Muscle layer of colon (tissue), 2 donors: Measurements from ENCODE around the gene ACSM6.
"Not testable (repeated sequence)": the region's sequence is repeated elsewhere in the genome, so short reads cannot be mapped to it uniquely, and the experiment has no call there.

Experiments
- H3K27ac ChIP-seq: one replicate; pipeline ENCODE4 v1.7.0; 2013; ENCODE audit warnings: low read depth, mild to moderate bottlenecking, low read length, moderate library complexity
- H3K27me3 ChIP-seq, 2 donors: one replicate each; pipeline ENCODE4 v1.7.0; 2013; ENCODE audit warnings: low read length in 2 of 2, mild to moderate bottlenecking in 2 of 2; ENCODE audit not compliant: insufficient read depth in 2 of 2, control insufficient read depth in 1 of 2
- H3K36me3 ChIP-seq: one replicate; pipeline ENCODE4 v1.7.0; 2013; ENCODE audit warnings: mild to moderate bottlenecking, low read length; ENCODE audit not compliant: insufficient read depth
- H3K4me1 ChIP-seq: one replicate; pipeline ENCODE4 v1.7.0; 2013; ENCODE audit warnings: mild to moderate bottlenecking, low read length; ENCODE audit not compliant: insufficient read depth
- H3K4me3 ChIP-seq, 2 donors: one replicate each; pipeline ENCODE4 v1.7.0; 2013; ENCODE audit warnings: low read length in 2 of 2, low read depth in 1 of 2, mild to moderate bottlenecking in 1 of 2, moderate library complexity in 1 of 2
- H3K9ac ChIP-seq: one replicate; pipeline ENCODE4 v1.7.0; 2013; ENCODE audit warnings: low read length
- H3K9me3 ChIP-seq: one replicate; pipeline ENCODE4 v1.7.0; 2013; ENCODE audit warnings: mild to moderate bottlenecking, low read length
- donor health status: abdominal sarcoma.
- donor health status: Adenocarcinoma of cecum.

ACSM6 gene

GRCh38 chr10:95236068-95236903, 42.2 kb downstream of the ACSM6 start:
- no peaks in the 10 kb centered on the region for H3K4me1 ChIP-seq
- H3K27me3 ChIP-seq, result no peaks in the 10 kb centered on the region
- H3K27ac ChIP-seq, result no peak overlapping the region
- H3K9me3 ChIP-seq, result no peaks in the 10 kb centered on the region
- no peak overlapping the region for H3K4me3 ChIP-seq
- H3K36me3 ChIP-seq, result no peaks in the 10 kb centered on the region
- no peak overlapping the region for H3K9ac ChIP-seq

GRCh38 chr10:95237376-95238170, 43.5 kb downstream of the ACSM6 start:
- H3K9ac ChIP-seq, result no peak overlapping the region
- no peaks in the 10 kb centered on the region for H3K36me3 ChIP-seq

DNA sequence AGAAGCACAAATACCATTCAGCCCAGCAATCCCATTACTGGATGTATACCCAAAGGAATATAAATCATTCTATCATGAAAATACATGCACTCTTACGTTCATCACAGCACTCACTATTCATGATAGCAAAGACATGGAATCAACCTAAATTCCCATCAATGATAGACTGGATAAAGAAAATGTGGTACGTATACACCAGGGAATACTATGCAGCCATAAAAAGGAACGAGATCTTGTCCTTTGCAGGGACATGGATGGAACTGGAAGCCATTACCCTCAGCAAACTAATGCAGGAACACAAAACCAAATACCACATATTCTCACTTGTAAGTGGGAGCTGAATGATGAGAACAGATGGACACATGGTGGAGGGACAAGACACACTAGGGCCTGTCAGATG, 46.1 kb downstream of the ACSM6 start:
- not testable (repeated sequence) for H3K9ac ChIP-seq, H3K4me3 ChIP-seq, H3K36me3 ChIP-seq

More at GRCh38 chr10:95237376-95238170, 43.5 kb downstream of the ACSM6 start:
- Histone ChIP-seq H3K9me3 (no peaks in the 10 kb centered on the region), H3K4me1 (no peaks in the 10 kb centered on the region), H3K4me3 (no peak overlapping the region), H3K27ac (no peak overlapping the region), H3K27me3 (no peaks in the 10 kb centered on the region)

GRCh38 chr10:95240811-95241210, 46.8 kb downstream of the ACSM6 start:
- H3K9me3 ChIP-seq, result no peaks in the 10 kb centered on the region
- no peak overlapping the region for H3K9ac ChIP-seq
- H3K27ac ChIP-seq, result no peak overlapping the region
- no peaks in the 10 kb centered on the region for H3K4me1 ChIP-seq
- H3K4me3 ChIP-seq, result no peak overlapping the region
- no peaks in the 10 kb centered on the region for H3K36me3 ChIP-seq
- no peaks in the 10 kb centered on the region for H3K27me3 ChIP-seq

More for the DNA sequence above, 46.1 kb downstream of the ACSM6 start:
- not testable (repeated sequence) for H3K9me3 ChIP-seq, H3K27ac ChIP-seq, H3K4me1 ChIP-seq, H3K27me3 ChIP-seq

GRCh38 chr10:95241533-95241932, 47.5 kb downstream of the ACSM6 start:
- H3K36me3 ChIP-seq, result no peaks in the 10 kb centered on the region

DNA sequence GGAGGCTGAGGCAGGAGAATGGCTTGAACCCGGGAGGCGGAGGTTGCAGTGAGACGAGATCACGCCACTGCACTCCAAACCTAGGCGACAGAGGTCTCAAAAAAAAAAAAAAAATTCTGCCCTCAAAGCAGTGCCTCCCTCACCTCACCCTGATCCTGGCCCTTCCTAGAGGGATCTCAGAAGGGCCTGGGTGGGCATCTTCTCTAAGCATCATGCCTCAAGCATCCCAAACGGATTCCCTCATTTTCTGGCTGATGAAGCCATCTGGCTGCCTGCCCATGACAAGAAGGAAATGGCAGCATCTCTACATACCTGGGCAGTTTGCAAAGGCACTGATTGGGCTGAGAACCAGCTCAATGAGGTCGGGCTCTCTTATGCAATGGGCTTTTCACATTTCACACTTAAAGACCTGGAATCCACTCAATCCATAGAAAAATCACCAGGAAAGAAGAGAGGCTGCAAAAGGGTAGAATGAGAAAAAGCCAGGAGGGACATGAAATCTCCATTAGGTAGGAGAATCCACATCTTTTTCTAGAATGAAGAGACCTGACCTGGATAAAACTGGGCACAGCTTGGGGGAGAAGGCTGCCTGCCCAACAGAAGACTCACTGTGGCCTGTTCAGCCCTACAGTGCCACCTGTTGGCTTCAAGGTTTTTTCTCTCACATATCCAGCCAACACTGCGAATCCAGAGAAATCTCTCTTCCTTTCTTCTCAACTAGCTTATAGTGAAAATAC, 48.7 kb downstream of the ACSM6 start:
- Histone ChIP-seq H3K27ac (no peak overlapping the region), H3K4me3 (no peak overlapping the region), H3K27me3 (no peaks in the 10 kb centered on the region), H3K9me3 (no peaks in the 10 kb centered on the region), H3K4me1 (no peaks in the 10 kb centered on the region), H3K9ac (no peak overlapping the region), H3K36me3 (no peaks in the 10 kb centered on the region)

More at GRCh38 chr10:95241533-95241932, 47.5 kb downstream of the ACSM6 start:
- Histone ChIP-seq H3K27me3 (no peaks in the 10 kb centered on the region), H3K27ac (no peak overlapping the region), H3K4me3 (no peak overlapping the region), H3K4me1 (no peaks in the 10 kb centered on the region), H3K9ac (no peak overlapping the region), H3K9me3 (no peaks in the 10 kb centered on the region)

GRCh38 chr10:95243318-95243617, 49.2 kb downstream of the ACSM6 start:
- no peaks in the 10 kb centered on the region for H3K4me1 ChIP-seq
- H3K27ac ChIP-seq, result no peak overlapping the region
- H3K9me3 ChIP-seq, result no peaks in the 10 kb centered on the region
- no peak overlapping the region for H3K4me3 ChIP-seq
- H3K36me3 ChIP-seq, result no peaks in the 10 kb centered on the region
- H3K9ac ChIP-seq, result no peak overlapping the region
- H3K27me3 ChIP-seq, result no peaks in the 10 kb centered on the region

GRCh38 chr10:95244152-95244551, 50.1 kb downstream of the ACSM6 start:
- H3K4me3 ChIP-seq, result no peak overlapping the region
- no peaks in the 10 kb centered on the region for H3K4me1 ChIP-seq
- no peaks in the 10 kb centered on the region for H3K36me3 ChIP-seq
- no peaks in the 10 kb centered on the region for H3K27me3 ChIP-seq
- no peak overlapping the region for H3K9ac ChIP-seq
- H3K27ac ChIP-seq, result no peak overlapping the region
- H3K9me3 ChIP-seq, result no peaks in the 10 kb centered on the region

DNA sequence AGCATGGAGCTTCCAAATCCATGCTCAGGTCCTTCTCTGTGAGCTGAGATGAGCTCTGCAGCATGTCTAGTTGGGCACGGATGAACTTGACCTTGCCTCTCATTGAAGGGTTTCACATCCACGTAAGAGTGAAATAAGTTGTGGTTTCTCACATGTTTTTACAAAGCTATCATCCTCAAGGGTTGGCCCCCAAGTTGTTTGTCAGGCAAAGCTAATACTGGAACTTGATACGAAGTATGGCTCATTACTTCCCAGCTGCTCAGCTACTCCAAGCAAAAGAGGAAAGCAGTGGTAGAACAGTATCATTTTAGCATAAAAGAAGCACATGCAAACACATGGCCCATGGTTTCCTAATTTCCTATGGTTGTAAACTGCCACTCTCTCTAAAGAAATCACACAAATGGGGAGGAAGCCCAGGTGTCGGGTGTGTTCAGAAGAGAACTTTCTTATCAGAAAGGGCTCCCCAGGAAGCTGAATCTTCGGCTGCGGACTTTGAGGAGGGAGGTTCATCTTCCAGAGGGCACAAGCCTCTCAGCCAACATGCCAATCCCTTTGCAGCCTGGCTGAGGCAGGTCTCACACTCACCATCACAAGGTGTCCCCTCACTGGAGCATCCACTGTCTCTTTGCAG, 51.5 kb downstream of the ACSM6 start:
- Histone ChIP-seq H3K9me3 (no peaks in the 10 kb centered on the region), H3K27ac (no peak overlapping the region), H3K36me3 (no peaks in the 10 kb centered on the region), H3K9ac (no peak overlapping the region), H3K27me3 (no peaks in the 10 kb centered on the region), H3K4me3 (no peak overlapping the region), H3K4me1 (no peaks in the 10 kb centered on the region)

DNA sequence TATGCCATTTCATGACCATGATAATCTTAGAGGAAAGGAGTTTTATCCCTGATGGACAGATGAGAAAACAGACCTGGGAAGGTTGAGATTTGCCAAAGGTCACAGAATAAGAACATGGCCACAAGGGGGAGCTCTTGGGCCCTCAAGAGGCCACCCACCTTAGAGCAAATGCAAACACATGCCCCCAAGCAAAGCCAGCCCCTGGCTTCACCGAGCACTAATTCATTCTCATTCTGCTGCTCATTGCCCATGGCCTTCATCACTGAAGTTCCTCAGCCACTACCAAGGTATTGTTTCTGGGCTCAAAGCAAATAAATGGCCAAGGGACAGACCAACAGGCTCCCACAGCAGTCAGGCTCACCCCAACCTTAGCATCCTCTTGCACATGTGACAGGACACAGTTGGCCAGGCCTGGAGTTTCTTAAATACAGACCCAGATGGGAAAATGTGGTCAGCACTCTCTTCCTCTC, 52.6 kb downstream of the ACSM6 start:
- H3K36me3 ChIP-seq, result no peaks in the 10 kb centered on the region
- no peak overlapping the region for H3K9ac ChIP-seq
- H3K27ac ChIP-seq, result no peak overlapping the region
- H3K27me3 ChIP-seq, result no peaks in the 10 kb centered on the region
- H3K4me1 ChIP-seq, result no peaks in the 10 kb centered on the region
- H3K9me3 ChIP-seq, result no peaks in the 10 kb centered on the region
- no peak overlapping the region for H3K4me3 ChIP-seq
